PC-3 (cell line): ENCODE measurements around the gene CFAP221. TPM values are rescaled to one million over a fixed set of nuclear protein-coding genes. Genes with fewer than 3 reads are reported as not detected.
A peak's percentile ranks its signal among the peaks of the same experiment; 100 is the strongest.

Experiments used
- ATAC-seq: fragments of 200-7000 bp; cut with Tn5 transposase; 2 replicates; pipeline ENCODE4 v1.9.1; 2020; ENCODE audit warnings: mild to moderate bottlenecking, moderate library complexity
- BruUV-seq: library from RNA; stranded (reverse); fragments of 400-500 nt; replicated peaks from 2 replicates; lab custom pipeline; 2021; lab: Mats Ljungman, UMichigan
- CTCF ChIA-PET: fragments of 300-600 bp; sonication (Branson Sonifier 250); formaldehyde crosslinking; loops from one replicate; lab custom pipeline; 2022; ENCODE audit warnings: antibody characterized with exemption; lab: Charles Lee
- POLR2A ChIA-PET: fragments of 300-600 bp; sonication (Branson Sonifier 250); formaldehyde crosslinking; loops from one replicate; lab custom pipeline; 2022; ENCODE audit warnings: antibody characterized with exemption; ENCODE audit not compliant: unreplicated experiment; lab: Charles Lee
- DNase-seq: peaks from one replicate; pipeline ENCODE4 v3.0.0-alpha.2; 2015
- H2AFZ ChIP-seq: fragments of 300-600 bp; sonication (generic); 2 replicates; pipeline ENCODE4 v1.6.0; 2016; ENCODE audit warnings: antibody characterized with exemption, low read length
- H3F3A ChIP-seq: fragments of 300-600 bp; sonication (generic); one replicate; pipeline ENCODE4 v1.6.0; 2017; ENCODE audit warnings: antibody characterized with exemption, low read length, control low read depth, mild to moderate bottlenecking; ENCODE audit not compliant: unreplicated experiment
- H3K27ac ChIP-seq: fragments of 300-600 bp; sonication (generic); 2 replicates; pipeline ENCODE4 v1.5.1; 2016; ENCODE audit warnings: mild to moderate bottlenecking, low read length
- H3K27me3 ChIP-seq: fragments of 300-600 bp; sonication (generic); 2 replicates; pipeline ENCODE4 v1.6.1; 2016; ENCODE audit warnings: low read length, mixed read lengths
- H3K36me3 ChIP-seq: fragments of 300-600 bp; sonication (generic); 2 replicates; pipeline ENCODE4 v1.6.1; 2016; ENCODE audit warnings: low read depth, mixed run types, low read length, mixed read lengths
- H3K4me1 ChIP-seq: fragments of 300-600 bp; sonication (generic); 2 replicates; pipeline ENCODE4 v1.5.1; 2016; ENCODE audit warnings: low read length; ENCODE audit not compliant: insufficient read depth
- H3K4me2 ChIP-seq: fragments of 300-600 bp; sonication (generic); 2 replicates; pipeline ENCODE4 v1.6.0; 2016; ENCODE audit warnings: low read length
- H3K4me3 ChIP-seq: fragments of 300-600 bp; sonication (generic); 2 replicates; pipeline ENCODE4 v1.5.1; 2016; ENCODE audit warnings: mild to moderate bottlenecking, low read length, mixed read lengths
- H3K79me2 ChIP-seq: fragments of 300-600 bp; sonication (generic); 2 replicates; pipeline ENCODE4 v1.6.1; 2017; ENCODE audit warnings: low read length, mixed read lengths
- H3K9ac ChIP-seq: fragments of 300-600 bp; sonication (generic); 2 replicates; pipeline ENCODE4 v1.6.0; 2016; ENCODE audit warnings: mild to moderate bottlenecking, low read length
- H3K9me2 ChIP-seq: fragments of 300-600 bp; sonication (generic); replicated peaks from 2 replicates; pipeline ENCODE4 v1.6.1; 2016; ENCODE audit warnings: mixed run types, low read length, mixed read lengths
- H3K9me3 ChIP-seq: fragments of 300-600 bp; sonication (generic); 2 replicates; pipeline ENCODE4 v1.6.1; 2016; ENCODE audit warnings: low read length, mixed read lengths
- H4K20me1 ChIP-seq: fragments of 300-600 bp; sonication (generic); 2 replicates; pipeline ENCODE4 v1.6.1; 2016; ENCODE audit warnings: low read length, mixed read lengths
- EZH2 ChIP-seq: fragments of 300-600 bp; sonication (generic); IDR thresholded peaks from one replicate; pipeline ENCODE4 v1.6.1; 2017; ENCODE audit warnings: antibody characterized with exemption, mild to moderate bottlenecking, low read length; ENCODE audit not compliant: unreplicated experiment
- EZH2phosphoT487 ChIP-seq: fragments of 300-600 bp; sonication (generic); IDR thresholded peaks from 2 replicates; pipeline ENCODE4 v1.6.1; 2018; ENCODE audit warnings: mild to moderate bottlenecking, antibody characterized with exemption, low read length, borderline replicate concordance
- intact Hi-C: fragments of 100-400 bp; cut with micrococcal nuclease; formaldehyde crosslinking; loops from 2 replicates; pipeline ENCODE4 v1.9.0; 2023
- total RNA-seq: library from RNA; depleted of rRNA; stranded (reverse); fragments of >200 nt; gene quantifications from 2 replicates; pipeline ENCODE4 v1.2.3, GENCODE V29; 2014
- TF ChIP-seq, protein P1 (sequence below): fragments of 300-600 bp; sonication (generic); conservative IDR thresholded peaks from 2 replicates; pipeline ENCODE4 v1.5.1; 2017; ENCODE audit warnings: antibody characterized with exemption, low read depth, mild to moderate bottlenecking, low read length

CFAP221 gene
- total RNA-seq, 1 experiment from 2014 or later = not detected

- Histone ChIP-seq H3K9me2 (no peaks in the 10 kb centered on the region), H3K9me3 (no peaks in the 10 kb centered on the region), H3K4me1 (no peaks in the 10 kb centered on the region), H3F3A (no peaks in the 10 kb centered on the region), H3K36me3 (no peaks in the 10 kb centered on the region), H3K9ac (no peak overlapping the region), H4K20me1 (no peaks in the 10 kb centered on the region), H2AFZ (no peak overlapping the region), H3K4me2 (peak overlapping the region; percentile 92), H3K79me2 (no peaks in the 10 kb centered on the region), H3K27ac (no peak overlapping the region), H3K4me3 (no peak overlapping the region; the same call in 1 of the 2 replicates), H3K27me3 (peaks cover 53% of the 10 kb centered on the region; the same call in 1 of the 2 replicates)
- DNase-seq (no peak), ATAC-seq (no peak)
- intact Hi-C loops = no loop called here
- no TSS peak for BruUV-seq
- ChIA-PET POLR2A (no interaction called here), CTCF (no interaction called here)
- TF ChIP-seq, protein P1, sequence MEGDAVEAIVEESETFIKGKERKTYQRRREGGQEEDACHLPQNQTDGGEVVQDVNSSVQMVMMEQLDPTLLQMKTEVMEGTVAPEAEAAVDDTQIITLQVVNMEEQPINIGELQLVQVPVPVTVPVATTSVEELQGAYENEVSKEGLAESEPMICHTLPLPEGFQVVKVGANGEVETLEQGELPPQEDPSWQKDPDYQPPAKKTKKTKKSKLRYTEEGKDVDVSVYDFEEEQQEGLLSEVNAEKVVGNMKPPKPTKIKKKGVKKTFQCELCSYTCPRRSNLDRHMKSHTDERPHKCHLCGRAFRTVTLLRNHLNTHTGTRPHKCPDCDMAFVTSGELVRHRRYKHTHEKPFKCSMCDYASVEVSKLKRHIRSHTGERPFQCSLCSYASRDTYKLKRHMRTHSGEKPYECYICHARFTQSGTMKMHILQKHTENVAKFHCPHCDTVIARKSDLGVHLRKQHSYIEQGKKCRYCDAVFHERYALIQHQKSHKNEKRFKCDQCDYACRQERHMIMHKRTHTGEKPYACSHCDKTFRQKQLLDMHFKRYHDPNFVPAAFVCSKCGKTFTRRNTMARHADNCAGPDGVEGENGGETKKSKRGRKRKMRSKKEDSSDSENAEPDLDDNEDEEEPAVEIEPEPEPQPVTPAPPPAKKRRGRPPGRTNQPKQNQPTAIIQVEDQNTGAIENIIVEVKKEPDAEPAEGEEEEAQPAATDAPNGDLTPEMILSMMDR = no peak
- no peak for TF ChIP-seq EZH2phosphoT487
- no peak for TF ChIP-seq EZH2
Measured at GRCh38 chr2:119544939-119545475, 758 bp downstream of the CFAP221 start.

GRCh38 chr2:119545754-119546446 lies 1.7 kb downstream of the CFAP221 start:
- peaks cover 53% of the 10 kb centered on the region; the same call in 1 of the 2 replicates for H3K27me3 ChIP-seq
- H3K9me3 ChIP-seq = no peaks in the 10 kb centered on the region
- ChIA-PET POLR2A (no interaction called here), CTCF (no interaction called here)
- no peak overlapping the region for H3K4me3 ChIP-seq
- no peaks in the 10 kb centered on the region for H3K9me2 ChIP-seq
- H3K9ac ChIP-seq = no peak overlapping the region
- H3K36me3 ChIP-seq = no peaks in the 10 kb centered on the region
- BruUV-seq = no TSS peak
- ATAC-seq (no peak), DNase-seq (no peak)
- no peaks in the 10 kb centered on the region for H3K79me2 ChIP-seq
- no peak overlapping the region for H3K4me2 ChIP-seq
- H4K20me1 ChIP-seq = no peaks in the 10 kb centered on the region
- no peaks in the 10 kb centered on the region for H3F3A ChIP-seq
- no peak overlapping the region for H3K27ac ChIP-seq
- intact Hi-C loops = no loop called here
- no peak overlapping the region for H2AFZ ChIP-seq
- TF ChIP-seq EZH2 (no peak), EZH2phosphoT487 (no peak)
- TF ChIP-seq, protein P1 = no peak
- H3K4me1 ChIP-seq = peaks cover 4% of the 10 kb centered on the region; the same call in 1 of the 2 replicates

- Histone ChIP-seq H3K9ac (no peak overlapping the region), H3K27ac (no peak overlapping the region), H4K20me1 (no peaks in the 10 kb centered on the region), H3K36me3 (no peaks in the 10 kb centered on the region), H3K4me1 (peaks cover 4% of the 10 kb centered on the region; the same call in 1 of the 2 replicates), H3K79me2 (no peaks in the 10 kb centered on the region), H3K4me3 (no peak overlapping the region), H2AFZ (no peak overlapping the region), H3K9me2 (no peaks in the 10 kb centered on the region), H3K9me3 (no peaks in the 10 kb centered on the region), H3K27me3 (peaks cover 51% of the 10 kb centered on the region; the same call in 1 of the 2 replicates), H3F3A (no peaks in the 10 kb centered on the region), H3K4me2 (no peak overlapping the region)
- DNase-seq (no peak), ATAC-seq (no peak)
- intact Hi-C loops = no loop called here
- CTCF ChIA-PET = no interaction called here
- POLR2A ChIA-PET = no interaction called here
- BruUV-seq = no TSS peak
- TF ChIP-seq, protein P1 = no peak
- no peak for TF ChIP-seq EZH2
- no peak for TF ChIP-seq EZH2phosphoT487
Measured at GRCh38 chr2:119546447-119546767, 2.2 kb downstream of the CFAP221 start.
